T-helper 2 cell (primary cell): ENCODE data around the gene GLI3.

Experiments used
- DNase-seq, 5 experiments: peaks; one replicate each; pipeline versions ENCODE4 v3.0.0 to v3.0.0-alpha.2; 2012 to 2022

GLI3 gene

GRCh38 chr7:42022791-42023190, 214.2 kb downstream of the GLI3 start:
- DNase-seq = no peak

- no peak for DNase-seq
Observed at GRCh38 chr7:42022056-42022455, 215.0 kb downstream of the GLI3 start.

DNA sequence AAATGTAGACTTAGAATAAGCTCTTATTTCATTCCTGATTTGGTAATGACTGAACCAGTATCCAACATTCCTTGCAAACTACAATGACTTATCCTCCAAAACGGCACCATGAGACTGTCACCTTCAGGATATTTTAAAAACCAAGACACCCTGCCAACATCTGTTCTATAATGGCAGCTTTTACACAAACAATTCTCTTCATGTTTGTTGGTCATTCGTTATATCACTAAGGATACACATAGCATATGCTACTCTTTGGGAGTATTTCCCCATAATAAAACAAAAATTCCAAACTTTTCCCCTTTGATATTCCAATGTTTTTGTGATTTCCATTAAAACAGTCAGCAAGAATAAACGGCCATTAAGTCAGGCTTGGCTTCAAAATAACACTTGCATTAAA, 215.4 kb downstream of the GLI3 start:
- no peak for DNase-seq

DNA sequence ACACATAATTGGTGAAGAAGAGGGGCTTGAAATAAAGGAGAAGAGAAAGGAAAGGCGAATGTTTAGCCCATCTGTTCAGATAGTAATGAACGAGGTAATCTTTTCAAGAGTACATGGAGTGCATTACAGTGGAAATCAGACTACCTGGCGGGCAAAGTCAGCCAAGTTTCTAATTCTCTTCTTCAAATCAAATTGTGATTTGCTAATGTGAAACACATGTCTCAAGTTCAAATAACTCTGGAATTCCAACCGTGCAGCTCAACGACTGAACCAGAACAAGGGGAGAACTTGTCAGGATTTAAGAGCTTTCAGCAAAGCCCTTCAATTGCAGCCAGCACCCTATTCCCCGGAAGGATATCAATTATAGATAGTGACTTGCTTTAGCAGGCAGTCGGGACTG, 216.9 kb downstream of the GLI3 start:
- no peak for DNase-seq

DNA sequence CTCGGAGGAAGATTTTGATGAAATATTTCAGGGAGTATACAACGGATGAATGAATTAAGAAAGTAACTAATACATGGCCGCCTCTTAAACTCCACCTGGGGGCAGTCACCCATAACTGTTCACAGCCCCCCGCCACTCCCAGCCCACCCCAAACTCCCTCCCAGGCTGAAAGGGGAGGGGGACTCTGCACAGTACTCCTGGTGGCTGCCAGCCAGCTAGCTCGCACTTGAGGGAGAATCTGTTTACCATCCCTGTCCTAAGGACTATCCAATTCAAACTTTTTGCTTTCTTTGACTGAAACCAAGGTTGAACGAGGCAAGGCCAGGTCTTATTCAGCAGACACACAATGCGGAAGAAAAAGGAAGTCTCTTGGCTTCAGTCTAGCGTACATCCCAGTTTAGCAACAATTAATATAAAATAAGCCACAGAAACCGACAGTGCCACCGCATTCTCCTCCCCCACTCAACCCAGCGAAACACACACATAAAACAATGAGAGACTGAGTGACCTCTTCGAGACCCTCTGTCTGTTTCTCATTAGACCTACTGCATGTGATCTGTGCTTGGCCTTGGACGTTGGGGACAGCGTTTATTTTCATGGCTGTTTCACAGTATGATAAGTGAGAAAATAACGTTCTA, 219.5 kb downstream of the GLI3 start:
- DNase-seq = no peak

DNA sequence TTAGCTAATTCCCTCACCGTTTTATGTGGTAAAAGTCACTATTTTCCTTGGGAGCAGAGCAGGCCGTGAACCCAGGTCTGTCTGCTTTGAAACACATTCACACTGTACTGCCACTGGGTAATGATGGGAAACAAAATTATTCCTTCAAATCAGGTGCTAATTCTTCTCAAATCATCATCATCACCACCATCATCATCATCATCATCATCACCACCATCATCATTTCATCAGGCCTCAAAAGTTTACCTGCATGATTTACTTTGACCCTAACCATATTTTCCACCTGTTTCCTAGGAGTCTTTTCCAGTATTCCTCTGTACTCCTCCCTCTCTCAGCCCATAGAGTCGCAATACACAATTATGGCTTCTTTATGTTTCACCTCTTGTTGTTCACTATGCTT, 220.5 kb downstream of the GLI3 start:
- DNase-seq = no peak

- DNase-seq = peak in 1 of 5 experiments; percentile 27
Observed at GRCh38 chr7:42014625-42015618, 222.1 kb downstream of the GLI3 start.

GRCh38 chr7:42012786-42013360, 224.1 kb downstream of the GLI3 start:
- DNase-seq = no peak

GRCh38 chr7:42012313-42012712, 224.7 kb downstream of the GLI3 start:
- no peak for DNase-seq

- DNase-seq = no peak
Observed at GRCh38 chr7:42011846-42012245, 225.2 kb downstream of the GLI3 start.

GRCh38 chr7:42010751-42011150, 226.3 kb downstream of the GLI3 start:
- DNase-seq = no peak

GRCh38 chr7:42006801-42007513, 230.1 kb downstream of the GLI3 start:
- DNase-seq = no peak

GRCh38 chr7:42002654-42003053, 234.4 kb downstream of the GLI3 start:
- no peak for DNase-seq

GRCh38 chr7:41999736-42000283, 237.2 kb downstream of the GLI3 start:
- no peak for DNase-seq

DNA sequence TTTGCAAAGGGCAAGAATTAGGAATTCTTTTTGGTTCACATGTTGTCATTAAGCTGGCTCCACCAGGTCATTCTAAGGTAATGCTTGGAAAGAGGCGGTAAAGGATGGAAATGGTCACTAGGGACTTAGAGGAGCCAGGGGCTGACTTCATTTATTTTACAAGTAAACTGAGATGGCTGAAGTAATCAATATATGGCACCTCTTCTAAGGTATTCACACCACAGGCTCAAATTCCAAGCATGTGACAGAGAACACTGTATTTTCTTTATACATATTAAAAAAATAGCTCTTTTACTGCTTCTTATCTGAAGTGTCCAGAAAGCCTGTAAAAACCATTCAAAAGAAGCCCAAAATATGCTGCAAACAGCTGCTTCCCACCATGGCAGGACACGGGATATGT, 239.0 kb downstream of the GLI3 start:
- DNase-seq = no peak

DNA sequence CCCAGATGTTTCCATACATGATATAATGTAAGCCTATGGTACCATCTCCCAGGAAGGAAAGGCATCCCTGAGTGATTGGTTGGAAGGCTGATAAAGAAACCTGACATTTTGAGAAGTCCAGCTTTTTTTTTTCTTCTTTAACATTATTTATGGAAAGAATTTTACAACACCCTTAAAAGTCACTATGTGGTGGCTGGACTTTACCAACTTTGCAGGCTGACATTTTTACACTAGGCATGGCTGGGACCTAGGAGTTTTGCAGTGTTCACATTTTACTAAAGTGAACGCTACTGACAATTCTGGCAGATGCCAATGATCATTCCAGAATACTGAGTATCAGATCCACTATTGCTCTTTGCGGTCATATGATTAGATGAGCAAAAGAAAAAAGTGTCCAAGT, 239.9 kb downstream of the GLI3 start:
- DNase-seq = no peak

GRCh38 chr7:41996381-41997035, 240.5 kb downstream of the GLI3 start:
- no peak for DNase-seq

GRCh38 chr7:41995632-41996271, 241.3 kb downstream of the GLI3 start:
- DNase-seq = no peak

DNA sequence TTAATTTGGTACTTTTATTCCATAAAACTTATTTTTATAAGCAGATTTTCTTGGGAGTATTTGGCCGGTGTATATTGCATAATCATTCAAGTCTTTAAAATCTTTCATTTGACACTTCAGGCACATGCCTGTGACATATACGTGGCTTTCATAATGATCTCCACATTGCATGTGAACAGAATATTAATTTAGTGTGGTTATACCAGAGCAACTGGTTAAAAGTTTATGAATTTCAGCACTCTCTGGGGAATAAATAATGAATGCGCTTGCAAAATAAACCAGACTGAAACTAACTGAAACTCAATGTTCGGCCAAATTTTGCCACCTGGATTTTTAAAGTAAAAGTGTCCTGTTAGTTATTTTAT, 242.3 kb downstream of the GLI3 start:
- no peak for DNase-seq

GRCh38 chr7:41994036-41994745, 242.8 kb downstream of the GLI3 start:
- no peak for DNase-seq
